ENCODE results near the gene MTURN.
"Not testable (repeated sequence)": the region's sequence is repeated elsewhere in the genome, so short reads cannot be mapped to it uniquely, and the experiment has no call there.

The MTURN gene

GRCh38 chr7:30178748-30179436, 44.1 kb downstream of the MTURN start:
- DNase-seq (ENCODE audit: low read depth in 3 of 3) = no peak

GRCh38 chr7:30180718-30181117, 45.9 kb downstream of the MTURN start:
- no peak for DNase-seq (ENCODE audit: low read depth in 3 of 3)

- no peak for DNase-seq (ENCODE audit: low read depth in 3 of 3)
Observed at GRCh38 chr7:30181211-30181610, 46.4 kb downstream of the MTURN start.

GRCh38 chr7:30181736-30182522, 47.1 kb downstream of the MTURN start:
- no peak for DNase-seq (ENCODE audit: low read depth in 3 of 3)

GRCh38 chr7:30182814-30183213, 48.0 kb downstream of the MTURN start:
- DNase-seq (ENCODE audit: low read depth in 3 of 3) = no peak

GRCh38 chr7:30183749-30184369, 49.1 kb downstream of the MTURN start:
- DNase-seq (ENCODE audit: low read depth in 3 of 3) = no peak

GRCh38 chr7:30184791-30185487, 50.2 kb downstream of the MTURN start:
- DNase-seq (ENCODE audit: low read depth in 3 of 3) = no peak

GRCh38 chr7:30185496-30185895, 50.7 kb downstream of the MTURN start:
- no peak for DNase-seq (ENCODE audit: low read depth in 3 of 3)

GRCh38 chr7:30186725-30187124, 51.9 kb downstream of the MTURN start:
- no peak for DNase-seq (ENCODE audit: low read depth in 3 of 3)

- no peak for DNase-seq (ENCODE audit: low read depth in 3 of 3)
Observed at GRCh38 chr7:30187513-30187912, 52.7 kb downstream of the MTURN start.

GRCh38 chr7:30188381-30188780, 53.6 kb downstream of the MTURN start:
- not testable (repeated sequence) for DNase-seq (ENCODE audit: low read depth in 3 of 3)

- no peak for DNase-seq (ENCODE audit: low read depth in 3 of 3)
Observed at GRCh38 chr7:30188811-30189210, 54.0 kb downstream of the MTURN start.

- no peak for DNase-seq (ENCODE audit: low read depth in 3 of 3)
Observed at GRCh38 chr7:30191809-30192208, 57.0 kb downstream of the MTURN start.

GRCh38 chr7:30193336-30193943, 58.7 kb downstream of the MTURN start:
- DNase-seq (ENCODE audit: low read depth in 3 of 3) = no peak

GRCh38 chr7:30196408-30196807, 61.6 kb downstream of the MTURN start:
- no peak for DNase-seq (ENCODE audit: low read depth in 3 of 3)

- no peak for DNase-seq (ENCODE audit: low read depth in 3 of 3)
Observed at GRCh38 chr7:30197438-30197837, 62.7 kb downstream of the MTURN start.

GRCh38 chr7:30199271-30199670, 64.5 kb downstream of the MTURN start:
- DNase-seq (ENCODE audit: low read depth in 3 of 3) = no peak

- DNase-seq (ENCODE audit: low read depth in 3 of 3) = no peak
Observed at GRCh38 chr7:30200591-30200990, 65.8 kb downstream of the MTURN start.

GRCh38 chr7:30201161-30201666, 66.4 kb downstream of the MTURN start:
- DNase-seq (ENCODE audit: low read depth in 3 of 3) = no peak

GRCh38 chr7:30201921-30202320, 67.1 kb downstream of the MTURN start:
- no peak for DNase-seq (ENCODE audit: low read depth in 3 of 3)

- no peak for DNase-seq (ENCODE audit: low read depth in 3 of 3)
Observed at GRCh38 chr7:30202671-30203070, 67.9 kb downstream of the MTURN start.

- DNase-seq (ENCODE audit: low read depth in 3 of 3) = no peak
Observed at GRCh38 chr7:30206491-30206890, 71.7 kb downstream of the MTURN start.
